ENCODE measurements around the gene CDK5RAP1. TPM values are rescaled to one million over a fixed set of nuclear protein-coding genes. Genes with fewer than 3 reads are reported as not detected.

Gene CDK5RAP1
- total and polyA plus RNA-seq, 9 of the 15 experiments (the other 6 are each of a cell fraction or from before 2014, with no cell fraction given) = 41.6 to 127 (median 58.3) TPM

DNA sequence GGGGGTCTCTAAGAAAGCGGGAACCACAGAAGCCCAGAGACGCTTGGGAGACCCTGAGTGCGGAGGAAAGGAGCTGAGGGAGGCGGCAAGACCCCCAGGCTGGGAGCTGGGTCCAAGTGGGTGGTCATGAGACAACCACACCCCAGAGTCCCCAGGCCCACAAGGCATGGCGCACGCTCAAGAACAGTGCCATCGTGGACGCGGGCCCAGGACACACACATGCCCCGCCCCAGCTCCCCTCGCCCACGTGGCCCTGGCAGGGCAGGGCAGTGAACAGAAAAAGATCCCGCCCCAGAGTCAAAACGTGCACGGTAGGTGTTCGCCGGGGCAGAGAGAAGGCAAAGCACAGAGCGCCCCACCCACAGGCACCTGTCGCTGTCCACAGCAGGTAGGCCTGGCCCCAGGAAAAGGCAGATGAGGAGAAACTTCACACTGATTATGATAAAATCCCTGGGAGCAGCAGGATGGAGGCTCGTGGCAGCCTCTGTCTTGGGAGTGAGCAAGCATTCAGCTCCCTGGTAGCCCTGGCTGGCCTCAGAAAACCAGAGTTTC lies 68.3 kb downstream of the CDK5RAP1 start:
- Histone ChIP-seq H3K36me3 (ENCODE audit: control insufficient read depth, insufficient read depth, low read length) (no peaks in the 10 kb centered on the region), H3K79me2 (ENCODE audit: control insufficient read depth, insufficient read depth, low read length) (no peaks in the 10 kb centered on the region), H3K9me3 (replicated peaks; ENCODE audit: control insufficient read depth, insufficient read depth, low read depth, low read length) (no peaks in the 10 kb centered on the region), H3K9ac (ENCODE audit: insufficient read depth in 1 of 2, low read depth in 2 of 2, low read length in 2 of 2) (no peak overlapping the region; a peak in 1 of 4 replicates), H2AFZ (ENCODE audit: low read depth, low read length) (no peak overlapping the region), H3K4me1 (replicated peaks in 1 of 2; ENCODE audit: control insufficient read depth in 2 of 2, insufficient read depth in 2 of 2, low read length in 2 of 2) (peaks cover 0 to 4% of the 10 kb centered on the region in 2 experiments; a peak in 1 of 5 replicates), H3K9me1 (ENCODE audit: control insufficient read depth, insufficient read depth, low read length) (no peaks in the 10 kb centered on the region), H3K4me2 (ENCODE audit: insufficient read depth, low read length) (no peak overlapping the region), H3K27ac (ENCODE audit: extremely low read depth, low read depth, low read length) (no peak overlapping the region), H3K4me3 (no peak overlapping the region), H4K20me1 (replicated peaks; ENCODE audit: control insufficient read depth, insufficient read depth, low read length) (peaks cover 10% of the 10 kb centered on the region), H3K27me3 (ENCODE audit: control insufficient read depth in 2 of 2, insufficient read depth in 2 of 2, low read length in 2 of 2) (peaks cover 25 to 56% of the 10 kb centered on the region in 2 experiments; a peak in 4 of 5 replicates)
- ChIA-PET CTCF (ENCODE audit: low intra/inter-chr PET ratio) (no interaction called here), POLR2A (no interaction called here)
- no peak for TF ChIP-seq HNRNPH1 (optimal IDR thresholded peaks at IDR 0.05; ENCODE audit: low read depth, low read length)
- no peak for TF ChIP-seq ZNF583 (CRISPR knock-in tag; IDR thresholded peaks at IDR 0.05)
- no peak for TF ChIP-seq EHMT2 (IDR thresholded peaks at IDR 0.05)
- TF ChIP-seq, protein P1, sequence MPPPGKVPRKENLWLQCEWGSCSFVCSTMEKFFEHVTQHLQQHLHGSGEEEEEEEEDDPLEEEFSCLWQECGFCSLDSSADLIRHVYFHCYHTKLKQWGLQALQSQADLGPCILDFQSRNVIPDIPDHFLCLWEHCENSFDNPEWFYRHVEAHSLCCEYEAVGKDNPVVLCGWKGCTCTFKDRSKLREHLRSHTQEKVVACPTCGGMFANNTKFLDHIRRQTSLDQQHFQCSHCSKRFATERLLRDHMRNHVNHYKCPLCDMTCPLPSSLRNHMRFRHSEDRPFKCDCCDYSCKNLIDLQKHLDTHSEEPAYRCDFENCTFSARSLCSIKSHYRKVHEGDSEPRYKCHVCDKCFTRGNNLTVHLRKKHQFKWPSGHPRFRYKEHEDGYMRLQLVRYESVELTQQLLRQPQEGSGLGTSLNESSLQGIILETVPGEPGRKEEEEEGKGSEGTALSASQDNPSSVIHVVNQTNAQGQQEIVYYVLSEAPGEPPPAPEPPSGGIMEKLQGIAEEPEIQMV (tag; conservative IDR thresholded peaks at IDR 0.05; ENCODE audit: low read depth) = no peak
- in situ Hi-C loops (cut with MboI) (no loop called here), intact Hi-C loops (cut with micrococcal nuclease) (no loop called here)
- WGBS (ENCODE audit: insufficient coverage, low coverage, missing lambda C conversion rate) = 8% methylated on average over 19 of the region's 20 CpGs
- no peak for ATAC-seq
- no peak for FAIRE-seq
- BruUV-seq (replicated peaks) = no TSS peak
- DNase-seq (ENCODE audit: extremely low read depth in 1 of 4, low spot score in 3 of 4) = no peak
